HEK293 (cell line): ENCODE results near the gene MYO1D.

Experiments used
- CTCF ChIP-seq: fragments of 450-650 bp; formaldehyde crosslinking; IDR thresholded peaks from 2 replicates; pipeline ENCODE4 v1.5.1; 2016; ENCODE audit warnings: missing biosample characterization, missing genetic modification characterization
- RBAK ChIP-seq: fragments of 450-650 bp; formaldehyde crosslinking; IDR thresholded peaks from 2 replicates; pipeline ENCODE4 v1.5.1; 2016; ENCODE audit warnings: missing biosample characterization, missing genetic modification characterization
- ZBTB1 ChIP-seq: fragments of 450-650 bp; formaldehyde crosslinking; IDR thresholded peaks from 2 replicates; pipeline ENCODE4 v1.5.1; 2016; ENCODE audit warnings: missing biosample characterization, missing genetic modification characterization
- ZFHX2 ChIP-seq: fragments of 450-650 bp; formaldehyde crosslinking; conservative IDR thresholded peaks from 2 replicates; pipeline ENCODE4 v1.5.1; 2016; ENCODE audit warnings: missing biosample characterization, missing genetic modification characterization
- ZNF580 ChIP-seq: fragments of 450-650 bp; formaldehyde crosslinking; IDR thresholded peaks from 2 replicates; pipeline ENCODE4 v1.5.1; 2016; ENCODE audit warnings: missing biosample characterization, missing genetic modification characterization

GRCh38 chr17:32896647-32897258, 19.8 kb upstream of the MYO1D start:
- no peak for TF ChIP-seq RBAK (tag by site-specific recombination)
- no peak for TF ChIP-seq ZFHX2
- no peak for TF ChIP-seq CTCF (tag by site-specific recombination)
- TF ChIP-seq ZBTB1 (tag by site-specific recombination) = no peak
- no peak for TF ChIP-seq ZNF580 (tag by site-specific recombination)
